ENCODE results near the gene AWAT1. TPM values are rescaled to one million over a fixed set of nuclear protein-coding genes. Genes with fewer than 3 reads are reported as not detected.

The AWAT1 gene
- total RNA-seq, 1 experiment from 2014 or later: not detected

- TF ChIP-seq EZH2 (IDR thresholded peaks at IDR 0.05; ENCODE audit: low read depth): no peak
- TF ChIP-seq, protein P1, sequence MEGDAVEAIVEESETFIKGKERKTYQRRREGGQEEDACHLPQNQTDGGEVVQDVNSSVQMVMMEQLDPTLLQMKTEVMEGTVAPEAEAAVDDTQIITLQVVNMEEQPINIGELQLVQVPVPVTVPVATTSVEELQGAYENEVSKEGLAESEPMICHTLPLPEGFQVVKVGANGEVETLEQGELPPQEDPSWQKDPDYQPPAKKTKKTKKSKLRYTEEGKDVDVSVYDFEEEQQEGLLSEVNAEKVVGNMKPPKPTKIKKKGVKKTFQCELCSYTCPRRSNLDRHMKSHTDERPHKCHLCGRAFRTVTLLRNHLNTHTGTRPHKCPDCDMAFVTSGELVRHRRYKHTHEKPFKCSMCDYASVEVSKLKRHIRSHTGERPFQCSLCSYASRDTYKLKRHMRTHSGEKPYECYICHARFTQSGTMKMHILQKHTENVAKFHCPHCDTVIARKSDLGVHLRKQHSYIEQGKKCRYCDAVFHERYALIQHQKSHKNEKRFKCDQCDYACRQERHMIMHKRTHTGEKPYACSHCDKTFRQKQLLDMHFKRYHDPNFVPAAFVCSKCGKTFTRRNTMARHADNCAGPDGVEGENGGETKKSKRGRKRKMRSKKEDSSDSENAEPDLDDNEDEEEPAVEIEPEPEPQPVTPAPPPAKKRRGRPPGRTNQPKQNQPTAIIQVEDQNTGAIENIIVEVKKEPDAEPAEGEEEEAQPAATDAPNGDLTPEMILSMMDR (conservative IDR thresholded peaks at IDR 0.05): no peak
- no peak overlapping the region for H3K27ac ChIP-seq
- H3K9me3 ChIP-seq (ENCODE audit: insufficient read depth, low read depth): no peaks in the 10 kb centered on the region
- H3K4me1 ChIP-seq (replicated peaks; ENCODE audit: insufficient read depth): no peaks in the 10 kb centered on the region
- no peaks in the 10 kb centered on the region for H3K79me2 ChIP-seq (ENCODE audit: low read depth)
- intact Hi-C loops (cut with micrococcal nuclease; ENCODE audit: unreplicated experiment): no loop called here
- BruUV-seq (replicated peaks): no TSS peak
- ChIA-PET CTCF (no interaction called here), POLR2A (ENCODE audit: unreplicated experiment) (no interaction called here)
- no peak overlapping the region for H3K4me3 ChIP-seq
- no peaks in the 10 kb centered on the region for H3K36me3 ChIP-seq (ENCODE audit: low read depth)
- H3F3A ChIP-seq (ENCODE audit: insufficient read depth, low read depth): no peaks in the 10 kb centered on the region
- no peaks in the 10 kb centered on the region for H3K27me3 ChIP-seq (ENCODE audit: insufficient read depth, low read depth)
- no peaks in the 10 kb centered on the region for H3K9me2 ChIP-seq (ENCODE audit: insufficient read depth)
- H4K20me1 ChIP-seq (ENCODE audit: insufficient read depth): no peaks in the 10 kb centered on the region
- no peak overlapping the region for H2AFZ ChIP-seq
- no peak for DNase-seq
- H3K4me2 ChIP-seq: no peak overlapping the region
Observed at GRCh38 chrX:70279081-70279480, 44.6 kb downstream of the AWAT1 start.

GRCh38 chrX:70280573-70280972, 46.1 kb downstream of the AWAT1 start:
- TF ChIP-seq, protein P1 (conservative IDR thresholded peaks at IDR 0.05): no peak
- TF ChIP-seq EZH2 (IDR thresholded peaks at IDR 0.05; ENCODE audit: low read depth): no peak
- Histone ChIP-seq H3K4me3 (no peak overlapping the region), H3K9me3 (ENCODE audit: insufficient read depth, low read depth) (no peaks in the 10 kb centered on the region), H3K9me2 (ENCODE audit: insufficient read depth) (no peaks in the 10 kb centered on the region), H2AFZ (no peak overlapping the region), H3K4me1 (replicated peaks; ENCODE audit: insufficient read depth) (no peaks in the 10 kb centered on the region), H4K20me1 (ENCODE audit: insufficient read depth) (no peaks in the 10 kb centered on the region), H3K27me3 (ENCODE audit: insufficient read depth, low read depth) (no peaks in the 10 kb centered on the region), H3K4me2 (no peak overlapping the region), H3K79me2 (ENCODE audit: low read depth) (no peaks in the 10 kb centered on the region), H3K36me3 (ENCODE audit: low read depth) (no peaks in the 10 kb centered on the region), H3K27ac (no peak overlapping the region), H3F3A (ENCODE audit: insufficient read depth, low read depth) (no peaks in the 10 kb centered on the region)
- intact Hi-C loops (cut with micrococcal nuclease; ENCODE audit: unreplicated experiment): no loop called here
- ChIA-PET POLR2A (ENCODE audit: unreplicated experiment) (no interaction called here), CTCF (no interaction called here)
- no TSS peak for BruUV-seq (replicated peaks)
- no peak for DNase-seq

GRCh38 chrX:70281951-70282350, 47.5 kb downstream of the AWAT1 start, which contains the start of gene RAB41:
TSS of gene RAB41 (plus strand) at chrX:70282172. CDS start at chrX:70282218, 46 bp downstream.
- no peaks in the 10 kb centered on the region for H3K4me1 ChIP-seq (replicated peaks; ENCODE audit: insufficient read depth)
- ChIA-PET CTCF (no interaction called here), POLR2A (ENCODE audit: unreplicated experiment) (no interaction called here)
- no peaks in the 10 kb centered on the region for H3F3A ChIP-seq (ENCODE audit: insufficient read depth, low read depth)
- no peaks in the 10 kb centered on the region for H3K9me3 ChIP-seq (ENCODE audit: insufficient read depth, low read depth)
- H3K27ac ChIP-seq: no peak within 1 kb of the TSS
- H3K36me3 ChIP-seq (ENCODE audit: low read depth): no peaks in the 10 kb centered on the region
- intact Hi-C loops (cut with micrococcal nuclease; ENCODE audit: unreplicated experiment): no loop called here
- no peak for DNase-seq
- BruUV-seq (replicated peaks): no TSS peak
- no peaks in the 10 kb centered on the region for H4K20me1 ChIP-seq (ENCODE audit: insufficient read depth)
- H3K79me2 ChIP-seq (ENCODE audit: low read depth): no peaks in the 10 kb centered on the region
- H3K27me3 ChIP-seq (ENCODE audit: insufficient read depth, low read depth): no peaks in the 10 kb centered on the region
- no peak within 1 kb of the TSS for H3K4me3 ChIP-seq
- no peak within 1 kb of the TSS for H2AFZ ChIP-seq
- no peaks in the 10 kb centered on the region for H3K9me2 ChIP-seq (ENCODE audit: insufficient read depth)
- no peak for TF ChIP-seq EZH2 (IDR thresholded peaks at IDR 0.05; ENCODE audit: low read depth)
- TF ChIP-seq, protein P1 (conservative IDR thresholded peaks at IDR 0.05): no peak
- H3K4me2 ChIP-seq: no peak within 1 kb of the TSS

Data from PC-9 (cell line).